Left ventricle myocardium inferior (tissue), 1 donor: ENCODE data around the gene H19. TPM values are rescaled to one million over a fixed set of nuclear protein-coding genes. Genes with fewer than 3 reads are reported as not detected.

ENCODE experiments used
- DNase-seq: peaks from one replicate; pipeline ENCODE4 v3.0.0-alpha.2; 2020
- H3K27ac ChIP-seq: fragments of 200-600 bp; replicated peaks from 2 replicates; pipeline ENCODE4 v1.8.0; 2021
- H3K27me3 ChIP-seq: fragments of 200-600 bp; 2 replicates; pipeline ENCODE4 v1.8.0; 2021; ENCODE audit warnings: low read depth
- H3K36me3 ChIP-seq: fragments of 200-600 bp; 2 replicates; pipeline ENCODE4 v1.8.0; 2021
- H3K4me1 ChIP-seq: fragments of 200-600 bp; 2 replicates; pipeline ENCODE4 v1.8.0; 2021
- H3K4me3 ChIP-seq: fragments of 200-600 bp; 2 replicates; pipeline ENCODE4 v1.8.0; 2021; ENCODE audit warnings: mild to moderate bottlenecking, moderate library complexity
- H3K9me3 ChIP-seq: fragments of 200-600 bp; replicated peaks from 2 replicates; pipeline ENCODE4 v1.8.0; 2021
- intact Hi-C: fragments of 100-400 bp; cut with micrococcal nuclease; formaldehyde crosslinking; loops from one replicate; pipeline ENCODE4 v1.11.0; 2022
- total RNA-seq: library from RNA; stranded (reverse); fragmentation: NEBNext Ultra II Directional; extraction: Animal tissue kit (Norgen Biotek cat#: 25700); gene quantifications from one replicate; pipeline ENCODE4 v1.2.1, GENCODE V29; 2021
- TF ChIP-seq, protein P1 (sequence below): fragments of 200-600 bp; IDR thresholded peaks from 2 replicates; pipeline ENCODE4 v1.8.0; 2021; ENCODE audit warnings: antibody characterized with exemption, mild to moderate bottlenecking, borderline replicate concordance
- donor health status: DM: no; HTN: yes; CAD: no; lungs with severe emphysema.

The H19 gene
- total RNA-seq, 1 donor from 2014 or later: 634 TPM

DNA sequence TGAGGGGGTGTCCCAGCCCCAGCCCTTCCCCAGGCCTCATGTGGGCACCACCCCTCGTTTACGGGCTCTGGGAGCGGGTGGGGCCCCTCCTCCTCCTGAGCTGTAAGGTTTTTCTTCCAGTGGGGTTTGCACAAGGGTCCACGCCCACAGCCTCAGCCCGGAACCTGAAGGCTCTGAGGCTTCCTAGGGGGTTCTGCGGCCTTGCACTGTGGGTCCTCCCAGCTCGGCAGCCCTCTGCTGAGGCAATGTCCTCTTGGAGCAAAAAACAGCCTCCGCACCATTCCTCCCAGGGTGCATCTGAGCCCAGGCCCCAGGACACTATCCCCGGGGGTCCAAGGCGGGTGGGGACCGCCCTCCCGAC, 14.1 kb downstream of the H19 start:
- H3K27me3 ChIP-seq: no peaks in the 10 kb centered on the region
- no peak overlapping the region for H3K27ac ChIP-seq
- TF ChIP-seq, protein P1, sequence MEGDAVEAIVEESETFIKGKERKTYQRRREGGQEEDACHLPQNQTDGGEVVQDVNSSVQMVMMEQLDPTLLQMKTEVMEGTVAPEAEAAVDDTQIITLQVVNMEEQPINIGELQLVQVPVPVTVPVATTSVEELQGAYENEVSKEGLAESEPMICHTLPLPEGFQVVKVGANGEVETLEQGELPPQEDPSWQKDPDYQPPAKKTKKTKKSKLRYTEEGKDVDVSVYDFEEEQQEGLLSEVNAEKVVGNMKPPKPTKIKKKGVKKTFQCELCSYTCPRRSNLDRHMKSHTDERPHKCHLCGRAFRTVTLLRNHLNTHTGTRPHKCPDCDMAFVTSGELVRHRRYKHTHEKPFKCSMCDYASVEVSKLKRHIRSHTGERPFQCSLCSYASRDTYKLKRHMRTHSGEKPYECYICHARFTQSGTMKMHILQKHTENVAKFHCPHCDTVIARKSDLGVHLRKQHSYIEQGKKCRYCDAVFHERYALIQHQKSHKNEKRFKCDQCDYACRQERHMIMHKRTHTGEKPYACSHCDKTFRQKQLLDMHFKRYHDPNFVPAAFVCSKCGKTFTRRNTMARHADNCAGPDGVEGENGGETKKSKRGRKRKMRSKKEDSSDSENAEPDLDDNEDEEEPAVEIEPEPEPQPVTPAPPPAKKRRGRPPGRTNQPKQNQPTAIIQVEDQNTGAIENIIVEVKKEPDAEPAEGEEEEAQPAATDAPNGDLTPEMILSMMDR: no peak
- no peaks in the 10 kb centered on the region for H3K4me1 ChIP-seq
- no peaks in the 10 kb centered on the region for H3K36me3 ChIP-seq
- H3K4me3 ChIP-seq: no peak overlapping the region
- DNase-seq: no peak
- intact Hi-C loops: no loop called here
- no peaks in the 10 kb centered on the region for H3K9me3 ChIP-seq

DNA sequence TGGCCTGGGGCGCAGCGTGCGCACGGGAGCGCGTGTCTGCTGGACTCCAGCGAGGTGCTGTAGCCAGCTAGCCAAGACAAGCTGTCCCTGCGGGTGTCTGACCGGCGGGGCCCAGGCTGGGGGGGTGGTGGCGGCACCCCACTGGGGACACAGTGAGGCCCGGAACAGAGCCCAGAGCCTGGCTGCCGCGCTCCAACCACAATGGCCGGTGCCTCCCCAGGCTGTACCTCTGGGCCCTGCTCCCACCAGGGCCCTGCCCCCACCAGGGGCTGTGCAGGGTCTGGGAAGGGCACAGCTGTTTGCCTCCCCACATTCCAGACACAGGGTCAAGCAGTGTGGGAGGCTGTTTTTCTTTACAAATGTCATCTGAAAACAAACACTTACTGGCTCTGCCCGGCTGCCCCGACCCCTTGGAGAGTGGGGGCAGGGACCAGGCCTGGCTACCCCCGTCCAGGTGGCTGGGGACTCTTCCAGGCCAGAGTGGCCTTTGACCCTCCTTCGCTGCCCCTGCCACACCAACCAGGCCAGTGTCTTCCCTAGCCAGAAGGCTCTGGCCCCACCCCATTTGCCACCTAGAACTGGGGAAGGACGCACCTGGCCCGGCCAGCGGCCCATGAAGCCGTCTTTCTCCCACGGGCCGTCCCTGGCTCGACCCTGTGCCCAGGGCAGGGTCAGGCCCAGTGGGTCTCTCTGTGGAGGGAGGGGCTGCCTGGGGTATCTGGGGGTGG, 14.6 kb downstream of the H19 start:
- Histone ChIP-seq H3K36me3 (no peaks in the 10 kb centered on the region), H3K9me3 (no peaks in the 10 kb centered on the region), H3K4me3 (no peak overlapping the region), H3K4me1 (no peaks in the 10 kb centered on the region), H3K27me3 (no peaks in the 10 kb centered on the region), H3K27ac (no peak overlapping the region)
- intact Hi-C loops: no loop called here
- no peak for DNase-seq
- TF ChIP-seq, protein P1: no peak

DNA sequence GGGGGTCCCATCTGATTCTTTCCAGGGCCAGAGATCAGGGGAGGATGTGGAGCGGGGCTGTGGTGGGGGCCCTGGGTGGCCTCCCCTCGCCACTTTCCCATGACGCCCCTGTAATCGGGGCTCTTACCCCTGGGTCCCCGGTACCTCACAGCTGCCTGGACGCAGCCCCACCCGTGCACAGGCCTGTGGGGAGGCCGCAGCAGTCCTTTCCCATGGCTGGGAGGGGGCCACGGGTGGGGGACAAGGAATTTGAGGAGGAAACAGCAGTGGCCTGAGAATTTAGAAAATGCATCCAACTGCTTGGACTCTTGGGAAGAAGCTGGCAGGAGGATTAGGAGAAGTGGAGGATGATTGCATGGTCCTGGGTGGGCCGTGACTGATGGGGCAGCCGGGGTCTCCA, 18.0 kb downstream of the H19 start:
- no peaks in the 10 kb centered on the region for H3K36me3 ChIP-seq
- no peak for DNase-seq
- no peaks in the 10 kb centered on the region for H3K9me3 ChIP-seq
- H3K4me1 ChIP-seq: no peaks in the 10 kb centered on the region
- intact Hi-C loops: no loop called here
- TF ChIP-seq, protein P1: no peak
- no peaks in the 10 kb centered on the region for H3K27me3 ChIP-seq
- no peak overlapping the region for H3K27ac ChIP-seq
- H3K4me3 ChIP-seq: no peak overlapping the region

DNA sequence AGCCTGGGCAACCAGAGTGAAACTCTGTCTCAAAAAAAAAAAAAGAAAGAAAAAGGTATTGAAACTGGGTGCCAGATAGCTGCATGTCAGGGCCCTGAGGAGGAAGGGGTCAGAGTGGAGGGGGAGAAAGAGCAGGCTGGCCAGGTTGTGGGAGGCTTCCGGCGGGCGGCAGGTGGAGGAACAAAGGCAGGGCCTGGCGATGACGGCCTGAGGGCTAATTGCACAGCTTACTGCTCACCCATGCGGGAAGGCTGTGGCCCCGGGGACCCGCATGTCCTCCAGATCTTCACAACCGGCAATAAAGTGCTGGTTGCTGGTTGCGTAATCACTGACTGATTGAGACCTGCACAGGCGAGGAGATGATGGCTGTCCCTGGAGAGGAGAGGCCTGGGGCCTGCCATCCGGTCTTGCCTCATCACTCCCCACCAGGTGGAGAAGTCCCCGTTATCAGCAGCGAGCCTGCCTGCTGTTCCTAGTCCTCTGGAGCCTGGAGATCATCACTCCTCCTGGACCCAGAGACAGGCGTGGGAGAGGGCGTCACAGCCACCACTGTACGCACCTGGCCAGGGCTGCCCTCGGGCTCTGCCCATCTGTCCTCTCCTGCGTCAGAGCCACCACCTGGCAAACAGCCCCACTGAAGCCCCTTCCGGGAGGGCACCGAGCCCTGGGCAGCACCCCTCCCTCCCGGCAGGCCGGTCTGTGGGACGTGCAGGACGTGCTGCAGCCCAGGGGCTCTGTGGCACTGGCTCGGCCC, 18.7 kb downstream of the H19 start:
- intact Hi-C loops: no loop called here
- TF ChIP-seq, protein P1: no peak
- DNase-seq: no peak

DNA sequence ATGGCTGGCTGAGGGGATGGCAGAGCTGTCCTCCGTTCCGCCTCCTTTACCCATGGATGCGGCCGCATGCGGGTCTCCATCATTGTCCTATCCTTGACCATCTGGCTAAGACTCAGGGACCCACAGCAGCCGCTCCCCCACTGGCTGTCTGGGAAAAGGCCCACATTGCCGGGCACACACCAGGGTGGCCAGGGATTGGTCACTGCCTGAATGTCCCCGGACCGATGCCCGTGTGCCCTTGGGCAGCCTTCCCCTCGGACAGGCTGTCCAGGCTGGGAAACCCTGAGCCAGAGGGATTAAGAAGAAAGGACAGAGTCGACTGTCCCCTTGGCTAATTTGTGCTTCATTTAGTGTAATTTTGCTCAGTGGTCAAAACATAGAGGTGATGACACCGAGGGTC, 22.5 kb downstream of the H19 start:
- no peak overlapping the region for H3K4me3 ChIP-seq
- H3K4me1 ChIP-seq: no peaks in the 10 kb centered on the region
- H3K9me3 ChIP-seq: no peaks in the 10 kb centered on the region
- no peaks in the 10 kb centered on the region for H3K36me3 ChIP-seq
- intact Hi-C loops: no loop called here
- TF ChIP-seq, protein P1: no peak
- DNase-seq: no peak
- no peaks in the 10 kb centered on the region for H3K27me3 ChIP-seq
- no peak overlapping the region for H3K27ac ChIP-seq

More for the DNA sequence above, 18.7 kb downstream of the H19 start:
- Histone ChIP-seq H3K27me3 (no peaks in the 10 kb centered on the region), H3K4me3 (no peak overlapping the region), H3K36me3 (no peaks in the 10 kb centered on the region), H3K9me3 (no peaks in the 10 kb centered on the region), H3K4me1 (no peaks in the 10 kb centered on the region), H3K27ac (no peak overlapping the region)
